Left cardiac atrium (tissue), 4 donors: ENCODE measurements around the gene MRTFA. TPM values are rescaled to one million over a fixed set of nuclear protein-coding genes. Genes with fewer than 3 reads are reported as not detected.

ENCODE experiments used
- ATAC-seq, 2 donors: fragments of 200-7000 bp; cut with Tn5 transposase; one replicate each; pipeline ENCODE4 v1.9.1; 2020; ENCODE audit warnings: mild to moderate bottlenecking in 2 of 2, moderate library complexity in 2 of 2
- DNase-seq: peaks from one replicate; pipeline ENCODE4 v3.0.0-alpha.2; 2020
- intact Hi-C, 2 donors: fragments of 100-400 bp; cut with DNase I; formaldehyde crosslinking; loops; one replicate each; pipeline versions ENCODE4 v1.14.1 to v1.15.1; 2022 to 2023
- total RNA-seq, 2 donors: library from RNA; stranded (reverse); fragmentation: NEBNext Ultra II Directional; extraction: Animal tissue kit (Norgen Biotek cat#: 25700); gene quantifications; one replicate each; pipeline ENCODE4 v1.2.1, GENCODE V29; 2021
- donor health status: DM: no; HTN: yes; CAD: no.
- donor health status: DM: no; HTN: yes; CAD: no; lungs with severe emphysema.
- donor health status: DM: yes; HTN: yes; CAD: no.
- donor health status: Dilated cardiomyopathy.

The MRTFA gene
- total RNA-seq, 2 donors from 2014 or later = 28.8 to 34.3 TPM

GRCh38 chr22:40368016-40368415 is 268.5 kb downstream of the MRTFA start:
- ATAC-seq (no peak), DNase-seq (no peak)
- intact Hi-C loops = no loop called here

- intact Hi-C loops = no loop called here
- DNase-seq = no peak
- no peak for ATAC-seq
These were observed 269.2 kb downstream of the MRTFA start for GRCh38 chr22:40367342-40367741.

DNA sequence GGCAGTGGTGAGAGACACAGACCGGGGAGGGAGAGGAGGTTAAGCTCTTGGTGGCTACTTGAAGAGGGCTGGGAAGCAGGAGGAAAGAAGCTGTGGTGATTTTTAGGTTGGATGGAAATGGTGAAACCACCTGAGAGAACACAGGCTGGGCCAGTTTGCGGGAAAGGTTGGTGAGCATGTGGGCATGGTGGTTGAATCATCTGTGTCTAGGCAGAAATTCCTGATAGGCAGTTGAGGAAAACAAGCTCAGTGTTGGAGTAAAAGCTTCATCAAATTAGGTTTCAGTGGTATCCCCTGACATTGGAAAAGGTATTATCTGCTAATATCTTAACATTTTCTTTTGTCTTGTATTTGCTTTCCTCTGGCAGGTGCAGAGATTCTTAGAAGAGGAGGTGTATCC is 270.5 kb downstream of the MRTFA start:
- no peak for DNase-seq
- no peak for ATAC-seq
- intact Hi-C loops = no loop called here

- no peak for ATAC-seq
- DNase-seq = no peak
- intact Hi-C loops = no loop called here
These were observed 272.1 kb downstream of the MRTFA start for GRCh38 chr22:40364431-40364830.

DNA sequence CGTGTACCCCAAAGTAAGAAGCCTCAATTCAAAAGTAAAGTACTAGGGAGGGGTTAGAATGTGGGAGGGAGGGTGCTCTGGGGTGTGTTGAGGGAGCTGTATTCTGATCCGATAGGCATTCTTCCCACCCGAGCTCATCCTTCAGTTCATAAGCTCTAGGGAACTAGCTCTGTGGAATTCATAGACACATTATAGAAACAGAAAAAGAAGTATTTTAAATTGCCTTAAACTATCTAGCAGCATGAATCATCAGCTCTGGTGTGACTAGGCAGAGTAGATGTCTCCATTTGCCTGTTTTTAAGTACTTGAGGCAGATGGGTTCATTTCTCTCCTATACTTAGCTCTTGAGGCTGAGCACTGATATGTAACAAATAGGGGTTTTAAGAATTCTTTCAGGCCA is 273.5 kb downstream of the MRTFA start:
- no peak for ATAC-seq
- intact Hi-C loops = no loop called here
- no peak for DNase-seq

- intact Hi-C loops = no loop called here
- DNase-seq = no peak
- ATAC-seq = no peak
These were observed 275.4 kb downstream of the MRTFA start for GRCh38 chr22:40361100-40361499.

Other genes with a start within 250 kb of the MRTFA start
- under 1 TPM; 0.21 TPM for gene MCHR1, start 42.8 kb upstream of the MRTFA start, total RNA-seq
- 1 to 10 TPM; 5.4 to 5.5 TPM for gene SLC25A17, start 182.6 kb upstream of the MRTFA start, total RNA-seq
- 100 to 1,000 TPM; 168 to 171 TPM for gene ST13, start 219.9 kb upstream of the MRTFA start, total RNA-seq
- 10 to 100 TPM; 18.5 to 21.2 TPM for gene XPNPEP3, start 220.4 kb upstream of the MRTFA start, total RNA-seq
- not detected for gene DNAJB7, start 225.4 kb upstream of the MRTFA start, total RNA-seq